Prostate gland (tissue), 2 donors: Measurements from ENCODE around the gene GPR6.

Experiments used
- CTCF ChIP-seq, 4 experiments: fragments of 200-600 bp in 2 of 4; fragments of 450-650 bp in 2 of 4; sonication (generic) in 2 of 4; IDR thresholded peaks; 1 replicate in 3 of 4; 2 replicates in 1 of 4; pipeline ENCODE4 v1.5.1; 2016 to 2019; ENCODE audit warnings: antibody characterized with exemption in 4 of 4, mild to moderate bottlenecking in 2 of 4, moderate library complexity in 2 of 4
- POLR2AphosphoS5 ChIP-seq: sonication (generic); formaldehyde crosslinking; IDR thresholded peaks from one replicate; pipeline ENCODE4 v1.6.1; 2017; ENCODE audit warnings: antibody characterized with exemption

GRCh38 chr6:109961611-109962041 is 16.5 kb upstream of the GPR6 start:
- no peak for TF ChIP-seq CTCF (IDR thresholded peaks at IDR 0.05)
- no peak for TF ChIP-seq POLR2AphosphoS5
